A673 (cell line): Measurements from ENCODE around the gene SPG7. TPM values are rescaled to one million over a fixed set of nuclear protein-coding genes. Genes with fewer than 3 reads are reported as not detected.

ENCODE experiments used
- BruUV-seq: library from RNA; stranded (reverse); fragments of 400-500 nt; replicated peaks from 2 replicates; lab custom pipeline; 2021; lab: Mats Ljungman, UMichigan
- CTCF ChIA-PET: fragments of 300-600 bp; sonication (Branson Sonifier 250); formaldehyde crosslinking; loops from one replicate; lab custom pipeline; 2022; ENCODE audit warnings: antibody characterized with exemption; lab: Charles Lee
- POLR2A ChIA-PET: fragments of 300-600 bp; sonication (Branson Sonifier 250); formaldehyde crosslinking; loops from one replicate; lab custom pipeline; 2022; ENCODE audit warnings: antibody characterized with exemption; ENCODE audit not compliant: low non-redundant PET; lab: Charles Lee
- DNase-seq: peaks from one replicate; pipeline ENCODE4 v3.0.0-alpha.2; 2015; ENCODE audit warnings: low spot score
- H3K27ac ChIP-seq: fragments of 200-600 bp; sonication (generic); 2 replicates; pipeline ENCODE4 v1.5.1; 2016; ENCODE audit warnings: mixed run types, low read depth, mild to moderate bottlenecking, mixed read lengths, antibody characterized with exemption, low read length; ENCODE audit not compliant: poor library complexity, severe bottlenecking
- H3K27me3 ChIP-seq: fragments of 200-600 bp; sonication (generic); replicated peaks from 2 replicates; pipeline ENCODE4 v1.6.1; 2017; ENCODE audit warnings: mixed run types, low read depth, mild to moderate bottlenecking, mixed read lengths, antibody characterized with exemption, low read length; ENCODE audit not compliant: insufficient read depth, poor library complexity
- H3K36me3 ChIP-seq: fragments of 200-600 bp; sonication (generic); 2 replicates; pipeline ENCODE4 v1.6.1; 2016; ENCODE audit warnings: mixed run types, mild to moderate bottlenecking, mixed read lengths, antibody characterized with exemption, low read length; ENCODE audit not compliant: insufficient read depth, poor library complexity, severe bottlenecking
- H3K4me1 ChIP-seq: fragments of 200-600 bp; sonication (generic); 2 replicates; pipeline ENCODE4 v1.6.1; 2017; ENCODE audit warnings: mixed run types, mild to moderate bottlenecking, mixed read lengths, antibody characterized with exemption, low read length; ENCODE audit not compliant: insufficient read depth, poor library complexity, severe bottlenecking
- H3K4me3 ChIP-seq: fragments of 200-600 bp; sonication (generic); 2 replicates; pipeline ENCODE4 v1.5.1; 2016; ENCODE audit warnings: low read depth, mixed run types, mild to moderate bottlenecking, mixed read lengths, low read length; ENCODE audit not compliant: poor library complexity, severe bottlenecking
- H3K9me3 ChIP-seq: fragments of 200-600 bp; sonication (generic); 2 replicates; pipeline ENCODE4 v1.6.1; 2016; ENCODE audit warnings: mixed run types, low read depth, mild to moderate bottlenecking, mixed read lengths, antibody characterized with exemption, low read length; ENCODE audit not compliant: poor library complexity, severe bottlenecking
- CTCF ChIP-seq: fragments of 300-800, 200-600 bp; sonication (generic); conservative IDR thresholded peaks from 2 replicates; pipeline ENCODE4 v1.5.1; 2017; ENCODE audit warnings: low read depth, mild to moderate bottlenecking, antibody characterized with exemption, low read length, moderate library complexity, mixed read lengths
- EZH2 ChIP-seq: fragments of 200-600 bp; sonication (generic); IDR thresholded peaks from 2 replicates; pipeline ENCODE4 v1.6.1; 2017; ENCODE audit warnings: borderline replicate concordance, low read depth, mild to moderate bottlenecking, mixed read lengths, antibody characterized with exemption, low read length; ENCODE audit not compliant: poor library complexity, severe bottlenecking
- intact Hi-C: fragments of 100-400 bp; cut with micrococcal nuclease; formaldehyde crosslinking; loops from one replicate; pipeline ENCODE4 v1.10.0; 2022; ENCODE audit not compliant: unreplicated experiment
- total RNA-seq: library from RNA; stranded (reverse); gene quantifications from 2 replicates; pipeline ENCODE4 v1.2.3, GENCODE V29; 2021

SPG7 gene
- total RNA-seq, 1 experiment from 2014 or later: 113 TPM

- POLR2A ChIA-PET: no interaction called here
- no peaks in the 10 kb centered on the region for H3K27me3 ChIP-seq
- intact Hi-C loops: no loop called here
- peaks cover 3% of the 10 kb centered on the region for H3K36me3 ChIP-seq
- no peak overlapping the region for H3K4me3 ChIP-seq
- H3K27ac ChIP-seq: no peak overlapping the region
- TF ChIP-seq CTCF: no peak
- no peak for DNase-seq
- CTCF ChIA-PET: no interaction called here
- H3K9me3 ChIP-seq: no peaks in the 10 kb centered on the region
- no peaks in the 10 kb centered on the region for H3K4me1 ChIP-seq
- BruUV-seq: no TSS peak
Observed at GRCh38 chr16:89544713-89545043, 36.5 kb downstream of the SPG7 start.

GRCh38 chr16:89545044-89545830 is 37.0 kb downstream of the SPG7 start:
- no peaks in the 10 kb centered on the region for H3K9me3 ChIP-seq
- intact Hi-C loops: no loop called here
- no TSS peak for BruUV-seq
- ChIA-PET CTCF (no interaction called here), POLR2A (no interaction called here)
- TF ChIP-seq EZH2 (no peak), CTCF (no peak)
- no peak for DNase-seq
- H3K4me3 ChIP-seq: no peak overlapping the region
- no peaks in the 10 kb centered on the region for H3K27me3 ChIP-seq
- no peak overlapping the region for H3K27ac ChIP-seq
- no peaks in the 10 kb centered on the region for H3K4me1 ChIP-seq
- peaks cover 3% of the 10 kb centered on the region for H3K36me3 ChIP-seq

GRCh38 chr16:89545831-89546574 is 37.8 kb downstream of the SPG7 start:
- ChIA-PET CTCF (no interaction called here), POLR2A (no interaction called here)
- peaks cover 3% of the 10 kb centered on the region for H3K36me3 ChIP-seq
- H3K4me3 ChIP-seq: no peak overlapping the region
- no peak for DNase-seq
- no peak overlapping the region for H3K27ac ChIP-seq
- no TSS peak for BruUV-seq
- H3K27me3 ChIP-seq: no peaks in the 10 kb centered on the region
- intact Hi-C loops: no loop called here
- TF ChIP-seq EZH2: no peak
- TF ChIP-seq CTCF: no peak
- no peaks in the 10 kb centered on the region for H3K9me3 ChIP-seq
- no peaks in the 10 kb centered on the region for H3K4me1 ChIP-seq
